Stomach (tissue), 9 donors: ENCODE results near the gene CDH22. TPM values are rescaled to one million over a fixed set of nuclear protein-coding genes. Genes with fewer than 3 reads are reported as not detected.

ENCODE experiments used
- DNase-seq, 2 donors: peaks; one replicate each; pipeline versions ENCODE4 v3.0.0 to v3.0.0-alpha.2; 2013 to 2019
- H3K27ac ChIP-seq, 5 donors: fragments of 200-600 bp in 4 of 5; sonication (generic) in 4 of 5; one replicate each; pipeline ENCODE4 v1.5.1; 2013 to 2019; ENCODE audit warnings: mild to moderate bottlenecking in 1 of 5, moderate library complexity in 1 of 5
- H3K27me3 ChIP-seq, 3 donors: fragments of 200-600 bp; sonication (generic); one replicate each; pipeline ENCODE4 v1.5.1; 2017 to 2019; ENCODE audit warnings: mixed run types in 1 of 3
- H3K36me3 ChIP-seq, 4 donors: fragments of 200-600 bp; sonication (generic); 1 replicate in 3 of 4; 2 replicates in 1 of 4; pipeline ENCODE4 v1.5.1; 2016 to 2019
- H3K4me1 ChIP-seq, 4 donors: fragments of 200-600 bp; sonication (generic); one replicate each; pipeline ENCODE4 v1.5.1; 2016 to 2019
- H3K4me3 ChIP-seq, 4 donors: fragments of 200-600 bp; sonication (generic) in 3 of 4; one replicate each; pipeline ENCODE4 v1.5.1; 2016 to 2019; ENCODE audit warnings: mild to moderate bottlenecking in 1 of 4
- H3K9me3 ChIP-seq, 4 donors: fragments of 200-600 bp; sonication (generic); one replicate each; pipeline ENCODE4 v1.5.1; 2016 to 2019
- CTCF ChIP-seq, 7 experiments: fragments of 450-650 bp in 4 of 7; fragments of 200-600 bp in 3 of 7; sonication (generic) in 3 of 7; IDR thresholded peaks; one replicate each; pipeline ENCODE4 v1.5.1; 2016 to 2019; ENCODE audit warnings: antibody characterized with exemption in 7 of 7, control low read depth in 2 of 7, mild to moderate bottlenecking in 1 of 7
- EP300 ChIP-seq: sonication (generic); formaldehyde crosslinking; IDR thresholded peaks from one replicate; pipeline ENCODE4 v1.6.1; 2017; ENCODE audit warnings: antibody characterized with exemption
- POLR2A ChIP-seq, 4 donors: fragments of 450-650 bp; IDR thresholded peaks; one replicate each; pipeline ENCODE4 v1.6.1; 2016; ENCODE audit warnings: antibody characterized with exemption in 4 of 4, control low read depth in 2 of 4, mild to moderate bottlenecking in 1 of 4, moderate library complexity in 1 of 4
- POLR2AphosphoS5 ChIP-seq, 3 donors: sonication (generic); formaldehyde crosslinking; IDR thresholded peaks; one replicate each; pipeline ENCODE4 v1.6.1; 2016; ENCODE audit warnings: antibody characterized with exemption in 3 of 3
- WGBS, 5 donors: extraction: QIAGEN DNeasy Blood & Tissue Kit in 3 of 5; methylation state at CpG; one replicate each; pipeline versions ENCODE4 v1.1.5 to v1.1.7; 2013 to 2018; 5-methylcytosine and 5-hydroxymethylcytosine counted together
- intact Hi-C: fragments of 100-400 bp; cut with DNase I; formaldehyde crosslinking; loops from one replicate; pipeline ENCODE4 v1.15.1; 2023; ENCODE audit warnings: low total_unique reads
- polyA plus RNA-seq, 3 donors: library from polyadenylated mRNA; stranded (reverse); fragments of 200-250 nt; gene quantifications; one replicate each; pipeline ENCODE4 v1.2.3, GENCODE V29; 2013
- total RNA-seq, 5 donors: library from RNA; depleted of rRNA; stranded (reverse); fragments of >200 nt; gene quantifications; one replicate each; pipeline versions ENCODE4 v1.1.0 to v1.2.3, GENCODE V29; 2014 to 2016
- donor health status: healthy with polysubstance abuse.
- donor health status: Bipolar disorder and iron deficiency.
- donor health status: healthy.

The CDH22 gene
- total and polyA plus RNA-seq, 8 donors = 0.18 to 0.60 (median 0.19) TPM; not detected in 5

GRCh38 chr20:46272389-46273047 is 35.8 kb downstream of the CDH22 start:
- TF ChIP-seq EP300 (no peak), POLR2AphosphoS5 (IDR thresholded peaks at IDR 0.05) (no peak), POLR2A (IDR thresholded peaks at IDR 0.05) (no peak), CTCF (IDR thresholded peaks at IDR 0.05) (no peak)
- H3K27ac ChIP-seq = no peak overlapping the region
- no peak overlapping the region for H3K4me3 ChIP-seq
- peaks cover 0 to 88% (median 30%) of the 10 kb centered on the region in 3 donors for H3K27me3 ChIP-seq
- H3K4me1 ChIP-seq = no peaks in the 10 kb centered on the region
- 43 to 68% (median 58%) methylated on average over 1 of the region's 1 CpG for WGBS, 5 donors
- no peak for DNase-seq
- intact Hi-C loops = no loop called here
- H3K36me3 ChIP-seq = no peaks in the 10 kb centered on the region
- peaks cover 0 to 29% (median 20%) of the 10 kb centered on the region in 4 donors for H3K9me3 ChIP-seq

DNA sequence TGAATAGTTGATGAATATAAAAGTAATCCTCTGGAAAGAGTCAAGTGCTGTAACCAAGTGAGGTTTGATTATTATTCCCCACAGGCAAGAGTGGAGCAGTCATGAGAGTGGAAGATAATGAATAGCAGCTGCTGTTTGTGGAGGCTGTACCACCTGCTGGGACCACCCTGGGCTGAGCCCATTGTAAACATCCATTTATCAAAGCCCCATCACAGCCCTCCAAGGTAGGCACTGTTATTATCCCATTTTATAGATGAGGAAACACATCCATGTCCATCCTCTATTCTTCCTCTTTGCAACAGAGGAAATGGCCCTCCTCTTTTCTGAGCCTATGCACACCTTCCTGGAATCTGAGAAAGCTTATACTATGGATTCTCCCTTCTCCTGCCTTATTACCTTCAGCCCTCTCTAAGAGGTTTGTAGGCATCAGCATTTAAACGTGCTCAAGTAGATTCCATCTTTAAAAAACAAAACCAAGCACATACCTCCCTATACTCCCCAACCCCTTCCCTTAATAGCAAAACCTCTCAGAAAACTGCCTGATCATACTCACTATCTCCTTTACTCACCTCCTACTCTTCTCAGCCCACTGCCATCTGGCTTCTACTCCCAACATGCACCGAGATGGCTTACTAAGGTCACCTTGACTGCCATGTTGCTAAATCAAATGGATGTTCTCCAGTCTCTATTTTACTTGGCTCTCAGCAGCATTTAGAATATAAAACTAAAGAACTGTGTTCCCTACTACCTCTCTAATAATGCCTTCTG is 37.1 kb downstream of the CDH22 start:
- 57 to 73% (median 65%) methylated on average over 2 of the region's 2 CpGs for whole genome bisulfite sequencing, 5 donors
- DNase-seq = no peak
- Histone ChIP-seq H3K27ac (no peak overlapping the region), H3K4me3 (no peak overlapping the region), H3K27me3 (peaks cover 0 to 88% (median 20%) of the 10 kb centered on the region in 3 donors), H3K9me3 (peaks cover 0 to 29% (median 20%) of the 10 kb centered on the region in 4 donors), H3K36me3 (no peaks in the 10 kb centered on the region), H3K4me1 (no peaks in the 10 kb centered on the region)
- intact Hi-C loops = no loop called here
- no peak for TF ChIP-seq EP300
- no peak for TF ChIP-seq POLR2AphosphoS5 (IDR thresholded peaks at IDR 0.05)
- TF ChIP-seq POLR2A (IDR thresholded peaks at IDR 0.05) = no peak
- no peak for TF ChIP-seq CTCF (IDR thresholded peaks at IDR 0.05)

GRCh38 chr20:46269372-46269771 is 38.9 kb downstream of the CDH22 start:
- peaks cover 0 to 24% (median 19%) of the 10 kb centered on the region in 4 donors for H3K9me3 ChIP-seq
- no peaks in the 10 kb centered on the region for H3K36me3 ChIP-seq
- WGBS, 5 donors = 74 to 82% (median 81%) methylated on average over 7 of the region's 7 CpGs
- no peaks in the 10 kb centered on the region for H3K4me1 ChIP-seq
- intact Hi-C loops = no loop called here
- H3K27me3 ChIP-seq = peaks cover 3 to 87% (median 12%) of the 10 kb centered on the region in 3 donors
- H3K27ac ChIP-seq = no peak overlapping the region
- no peak for DNase-seq
- no peak overlapping the region for H3K4me3 ChIP-seq
- no peak for TF ChIP-seq POLR2AphosphoS5 (IDR thresholded peaks at IDR 0.05)
- TF ChIP-seq EP300 = no peak
- no peak for TF ChIP-seq POLR2A (IDR thresholded peaks at IDR 0.05)
- TF ChIP-seq CTCF (IDR thresholded peaks at IDR 0.05) = no peak

- Histone ChIP-seq H3K36me3 (no peaks in the 10 kb centered on the region), H3K9me3 (peaks cover 0 to 20% (median 17%) of the 10 kb centered on the region in 4 donors), H3K27me3 (peaks cover 3 to 82% (median 12%) of the 10 kb centered on the region in 3 donors), H3K27ac (no peak overlapping the region), H3K4me1 (no peaks in the 10 kb centered on the region), H3K4me3 (no peak overlapping the region)
- intact Hi-C loops = no loop called here
- 52 to 79% (median 67%) methylated on average over 3 of the region's 3 CpGs for WGBS, 5 donors
- DNase-seq = no peak
- TF ChIP-seq EP300 (no peak), CTCF (IDR thresholded peaks at IDR 0.05) (no peak), POLR2A (IDR thresholded peaks at IDR 0.05) (no peak), POLR2AphosphoS5 (IDR thresholded peaks at IDR 0.05) (no peak)
These were observed 39.6 kb downstream of the CDH22 start for GRCh38 chr20:46268662-46269061.
